SU-DHL-6 (cell line): ENCODE data around the gene C21orf58.

Experiments
- H2AFZ ChIP-seq: fragments of 200-600 bp; sonication (generic); 2 replicates; pipeline ENCODE4 v1.6.1; 2014; ENCODE audit warnings: low read depth, mild to moderate bottlenecking, moderate library complexity, mixed read lengths, antibody characterized with exemption, low read length; ENCODE audit not compliant: severe bottlenecking
- H3F3A ChIP-seq: fragments of 200-600 bp; shearing (Covaris generic); 2 replicates; pipeline ENCODE4 v1.6.0; 2016; ENCODE audit warnings: antibody characterized with exemption, mild to moderate bottlenecking; ENCODE audit not compliant: insufficient read depth
- H3K27ac ChIP-seq: fragments of 200-600 bp; sonication (generic); 2 replicates; pipeline ENCODE4 v1.5.1; 2016; ENCODE audit warnings: low read depth, mild to moderate bottlenecking, low read length, moderate library complexity, mixed read lengths
- H3K27me3 ChIP-seq: fragments of 200-600 bp; sonication (generic), shearing (Covaris generic); 2 replicates; pipeline ENCODE4 v1.6.0; 2014; ENCODE audit warnings: mild to moderate bottlenecking, low read length
- H3K36me3 ChIP-seq: fragments of 200-600 bp; sonication (generic); 2 replicates; pipeline ENCODE4 v1.6.1; 2014; ENCODE audit warnings: mild to moderate bottlenecking, low read length, mixed read lengths
- H3K4me2 ChIP-seq: fragments of 300-600, 200-600 bp; shearing (Covaris generic), sonication (generic); 2 replicates; pipeline ENCODE4 v1.6.0; 2014; ENCODE audit warnings: low read length, low read depth, mild to moderate bottlenecking; ENCODE audit not compliant: poor library complexity, severe bottlenecking
- H3K4me3 ChIP-seq: fragments of 200-600 bp; sonication (generic); 2 replicates; pipeline ENCODE4 v1.5.1; 2014; ENCODE audit warnings: antibody characterized with exemption, low read length, mild to moderate bottlenecking, mixed read lengths; ENCODE audit not compliant: insufficient read depth, poor library complexity, severe bottlenecking
- H3K79me2 ChIP-seq: fragments of 200-600 bp; sonication (generic); 2 replicates; pipeline ENCODE4 v1.6.1; 2014; ENCODE audit warnings: mild to moderate bottlenecking, low read length, moderate library complexity; ENCODE audit not compliant: insufficient read depth
- H3K9ac ChIP-seq: fragments of 200-600 bp; sonication (generic); 2 replicates; pipeline ENCODE4 v1.7.0; 2014; ENCODE audit warnings: mild to moderate bottlenecking, low read length
- H3K9me2 ChIP-seq: fragments of 200-600 bp; sonication (generic); replicated peaks from 2 replicates; pipeline ENCODE4 v1.6.1; 2014; ENCODE audit warnings: low read length; ENCODE audit not compliant: insufficient read depth
- H3K9me3 ChIP-seq: fragments of 200-600 bp; sonication (generic); 2 replicates; pipeline ENCODE4 v1.6.1; 2014; ENCODE audit warnings: low read length, mixed read lengths; ENCODE audit not compliant: insufficient read depth
- H4K20me1 ChIP-seq: fragments of 200-600 bp; sonication (generic); 2 replicates; pipeline ENCODE4 v1.6.1; 2014; ENCODE audit warnings: low read depth, mild to moderate bottlenecking, antibody characterized with exemption, low read length, moderate library complexity, mixed read lengths
- EZH2phosphoT487 ChIP-seq: fragments of 200-600 bp; sonication (generic), shearing (Covaris generic); conservative IDR thresholded peaks from 2 replicates; pipeline ENCODE4 v1.6.1; 2018; ENCODE audit warnings: mild to moderate bottlenecking, antibody characterized with exemption, low read length, moderate library complexity, mixed read lengths
- TF ChIP-seq, protein P1 (sequence below): fragments of 200-600 bp; sonication (generic); IDR thresholded peaks from one replicate; pipeline ENCODE4 v1.5.1; 2017; ENCODE audit warnings: antibody characterized with exemption, mild to moderate bottlenecking, low read length, moderate library complexity; ENCODE audit not compliant: insufficient read depth, poor library complexity, severe bottlenecking

The C21orf58 gene

DNA sequence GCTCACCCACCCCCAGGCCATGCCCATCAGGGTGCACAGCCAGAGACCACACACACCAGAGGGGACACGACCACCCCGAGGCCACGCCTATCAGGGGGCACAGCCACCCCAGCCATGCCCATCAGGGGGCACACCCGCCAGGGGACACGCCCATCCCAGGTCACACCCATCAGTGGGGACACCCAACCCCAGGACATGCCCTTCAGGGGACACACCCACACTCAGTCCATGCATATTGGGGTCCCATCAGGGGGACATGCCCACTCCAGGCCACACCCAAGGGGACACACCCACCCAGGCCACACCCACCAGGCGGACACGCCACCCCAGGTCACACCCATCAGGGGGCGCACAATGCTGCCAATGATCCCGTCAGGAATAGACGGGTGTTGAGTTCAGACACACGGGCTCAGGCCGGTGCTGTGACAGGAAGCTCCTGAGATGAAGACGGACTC, 59.0 kb downstream of the C21orf58 start:
- no peak overlapping the region for H3K27ac ChIP-seq
- H3K36me3 ChIP-seq = no peaks in the 10 kb centered on the region
- no peak overlapping the region for H3K4me2 ChIP-seq
- no peak for TF ChIP-seq EZH2phosphoT487
- H3K9ac ChIP-seq = no peak overlapping the region
- H3K9me2 ChIP-seq = no peaks in the 10 kb centered on the region
- H3K9me3 ChIP-seq = no peaks in the 10 kb centered on the region
- H4K20me1 ChIP-seq = no peaks in the 10 kb centered on the region
- no peak overlapping the region for H3K4me3 ChIP-seq
- no peak overlapping the region for H2AFZ ChIP-seq
- H3K79me2 ChIP-seq = no peaks in the 10 kb centered on the region
- no peaks in the 10 kb centered on the region for H3K27me3 ChIP-seq
- no peaks in the 10 kb centered on the region for H3F3A ChIP-seq

DNA sequence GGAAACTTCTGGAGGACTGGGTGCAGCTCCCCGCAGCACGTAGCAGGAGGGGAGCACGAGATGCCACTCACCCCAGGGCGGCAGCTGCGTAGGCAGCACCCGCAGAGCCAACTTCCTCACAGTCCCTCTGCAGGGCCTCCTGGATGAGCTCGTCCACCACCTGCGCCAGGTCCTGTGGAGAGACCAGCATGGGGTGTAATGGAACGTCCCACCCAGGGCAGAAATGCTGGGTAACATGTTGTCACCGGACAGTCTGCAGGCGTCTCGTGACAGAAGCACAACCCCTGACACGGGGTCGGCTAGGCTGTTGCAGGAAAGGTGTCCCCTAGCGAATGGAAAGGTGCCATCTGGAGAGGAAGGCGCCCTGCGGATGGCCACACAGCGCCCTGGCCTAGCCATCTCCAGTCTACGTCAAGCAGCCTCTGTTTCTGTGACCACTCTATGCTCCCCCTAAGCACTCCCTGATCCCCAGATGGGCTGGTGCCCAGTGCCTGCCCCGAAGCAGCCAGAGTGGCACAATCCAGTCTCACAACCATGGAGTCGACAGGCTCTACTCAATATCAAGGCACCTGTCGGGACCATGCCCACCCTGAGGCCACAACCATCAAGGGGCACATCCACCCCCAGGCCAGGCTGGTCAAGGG, 59.5 kb downstream of the C21orf58 start:
- H3K9me2 ChIP-seq = no peaks in the 10 kb centered on the region
- H2AFZ ChIP-seq = no peak overlapping the region
- H3F3A ChIP-seq = no peaks in the 10 kb centered on the region
- no peak overlapping the region for H3K4me2 ChIP-seq
- TF ChIP-seq, protein P1, sequence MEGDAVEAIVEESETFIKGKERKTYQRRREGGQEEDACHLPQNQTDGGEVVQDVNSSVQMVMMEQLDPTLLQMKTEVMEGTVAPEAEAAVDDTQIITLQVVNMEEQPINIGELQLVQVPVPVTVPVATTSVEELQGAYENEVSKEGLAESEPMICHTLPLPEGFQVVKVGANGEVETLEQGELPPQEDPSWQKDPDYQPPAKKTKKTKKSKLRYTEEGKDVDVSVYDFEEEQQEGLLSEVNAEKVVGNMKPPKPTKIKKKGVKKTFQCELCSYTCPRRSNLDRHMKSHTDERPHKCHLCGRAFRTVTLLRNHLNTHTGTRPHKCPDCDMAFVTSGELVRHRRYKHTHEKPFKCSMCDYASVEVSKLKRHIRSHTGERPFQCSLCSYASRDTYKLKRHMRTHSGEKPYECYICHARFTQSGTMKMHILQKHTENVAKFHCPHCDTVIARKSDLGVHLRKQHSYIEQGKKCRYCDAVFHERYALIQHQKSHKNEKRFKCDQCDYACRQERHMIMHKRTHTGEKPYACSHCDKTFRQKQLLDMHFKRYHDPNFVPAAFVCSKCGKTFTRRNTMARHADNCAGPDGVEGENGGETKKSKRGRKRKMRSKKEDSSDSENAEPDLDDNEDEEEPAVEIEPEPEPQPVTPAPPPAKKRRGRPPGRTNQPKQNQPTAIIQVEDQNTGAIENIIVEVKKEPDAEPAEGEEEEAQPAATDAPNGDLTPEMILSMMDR = no peak
- TF ChIP-seq EZH2phosphoT487 = no peak
- H3K36me3 ChIP-seq = no peaks in the 10 kb centered on the region
- H3K27ac ChIP-seq = no peak overlapping the region
- H3K9me3 ChIP-seq = no peaks in the 10 kb centered on the region
- H3K27me3 ChIP-seq = no peaks in the 10 kb centered on the region
- no peak overlapping the region for H3K9ac ChIP-seq
- no peaks in the 10 kb centered on the region for H4K20me1 ChIP-seq
- H3K79me2 ChIP-seq = no peaks in the 10 kb centered on the region
- H3K4me3 ChIP-seq = no peak overlapping the region

GRCh38 chr21:46256501-46256994, 67.1 kb downstream of the C21orf58 start:
- Histone ChIP-seq H2AFZ (no peak overlapping the region), H3K27me3 (no peaks in the 10 kb centered on the region), H3K4me3 (no peak overlapping the region), H3F3A (0 out of 2 replicates have a peak, but pooled peaks cover 2% of the 10 kb centered on the region), H3K4me2 (no peak overlapping the region), H3K36me3 (peaks cover 18% of the 10 kb centered on the region; the same call in 1 of the 2 replicates), H3K27ac (no peak overlapping the region), H4K20me1 (no peaks in the 10 kb centered on the region), H3K9me3 (no peaks in the 10 kb centered on the region), H3K79me2 (no peaks in the 10 kb centered on the region), H3K9me2 (no peaks in the 10 kb centered on the region), H3K9ac (no peak overlapping the region)
- TF ChIP-seq, protein P1 = no peak
- TF ChIP-seq EZH2phosphoT487 = no peak

DNA sequence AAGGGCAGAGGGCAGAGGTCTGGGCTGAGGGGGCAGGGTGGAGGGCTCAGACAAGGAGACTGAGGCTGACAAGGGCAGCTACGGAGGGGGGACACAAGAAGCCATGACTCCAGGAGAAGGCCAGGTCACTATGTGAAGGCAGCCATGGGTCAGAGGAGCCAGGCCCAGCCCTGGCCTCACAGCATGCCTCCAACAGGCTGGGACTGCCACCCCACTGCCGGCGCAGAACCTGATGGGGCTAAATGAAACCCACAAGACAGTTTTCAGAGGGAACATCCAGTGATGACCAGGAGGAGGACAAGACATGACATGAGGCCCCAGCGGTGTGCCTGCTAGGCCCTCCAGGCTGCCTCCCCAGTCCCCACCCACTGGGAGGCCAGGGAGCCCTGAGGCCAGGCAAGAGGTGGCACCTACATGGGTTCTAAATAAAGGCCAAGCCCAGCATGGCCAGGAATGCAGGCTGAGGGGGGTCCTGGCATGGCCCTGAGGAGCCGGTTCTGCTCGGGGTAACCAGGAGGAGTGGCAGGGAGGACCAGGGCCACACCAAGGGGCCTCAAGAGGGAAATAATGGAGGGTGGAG, 67.8 kb downstream of the C21orf58 start:
- Histone ChIP-seq H3F3A (0 out of 2 replicates have a peak, but pooled peaks cover 3% of the 10 kb centered on the region), H3K4me3 (no peak overlapping the region), H3K9me3 (no peaks in the 10 kb centered on the region), H3K79me2 (no peaks in the 10 kb centered on the region), H3K4me2 (no peak overlapping the region), H3K27ac (no peak overlapping the region), H3K36me3 (peaks cover 25% of the 10 kb centered on the region; the same call in 1 of the 2 replicates), H2AFZ (no peak overlapping the region), H3K9ac (no peak overlapping the region), H3K9me2 (no peaks in the 10 kb centered on the region), H3K27me3 (no peaks in the 10 kb centered on the region), H4K20me1 (no peaks in the 10 kb centered on the region)
- TF ChIP-seq, protein P1 = no peak
- TF ChIP-seq EZH2phosphoT487 = no peak
